GM23338 (cell line): ENCODE measurements around the gene LRIG3. TPM values are rescaled to one million over a fixed set of nuclear protein-coding genes. Genes with fewer than 3 reads are reported as not detected.

Experiments
- ATAC-seq: fragments of 200-7000 bp; cut with Tn5 transposase; 3 replicates; pipeline ENCODE4 v1.9.1; 2020
- DNase-seq: peaks from one replicate; pipeline ENCODE4 v3.0.0-alpha.2; 2015; ENCODE audit warnings: low spot score
- H2AFZ ChIP-seq: fragments of 200-600 bp; sonication (generic); 2 replicates; pipeline ENCODE4 v1.8.0; 2016; ENCODE audit warnings: antibody characterized with exemption, mild to moderate bottlenecking, moderate library complexity
- H3F3A ChIP-seq: fragments of 200-600 bp; sonication (generic); replicated peaks from 2 replicates; pipeline ENCODE4 v1.8.0; 2017; ENCODE audit warnings: antibody characterized with exemption, mixed run types, low read depth
- H3K27ac ChIP-seq: fragments of 200-600 bp; sonication (generic); 2 replicates; pipeline ENCODE4 v1.6.1; 2016; ENCODE audit warnings: low read depth
- H3K27me3 ChIP-seq: fragments of 200-600 bp; sonication (generic); 2 replicates; pipeline ENCODE4 v1.8.0; 2016; ENCODE audit warnings: mild to moderate bottlenecking, mixed run types, moderate library complexity; ENCODE audit not compliant: insufficient read depth
- H3K36me3 ChIP-seq: fragments of 200-600 bp; sonication (generic); 2 replicates; pipeline ENCODE4 v1.8.0; 2016; ENCODE audit warnings: mild to moderate bottlenecking; ENCODE audit not compliant: insufficient read depth
- H3K4me1 ChIP-seq: fragments of 200-600 bp; sonication (generic); 2 replicates; pipeline ENCODE4 v1.8.0; 2016; ENCODE audit warnings: mild to moderate bottlenecking, moderate library complexity; ENCODE audit not compliant: insufficient read depth
- H3K4me2 ChIP-seq: fragments of 200-600 bp; sonication (generic); 2 replicates; pipeline ENCODE4 v1.7.1; 2017; ENCODE audit warnings: mixed run types
- H3K4me3 ChIP-seq: fragments of 200-600 bp; sonication (generic); 2 replicates; pipeline ENCODE4 v1.6.1; 2016; ENCODE audit warnings: mixed run types
- H3K79me2 ChIP-seq: fragments of 200-600 bp; sonication (generic); replicated peaks from 2 replicates; pipeline ENCODE4 v1.8.0; 2017; ENCODE audit warnings: mild to moderate bottlenecking; ENCODE audit not compliant: insufficient read depth
- H3K9me2 ChIP-seq: fragments of 200-600 bp; sonication (generic); 2 replicates; pipeline ENCODE4 v1.8.0; 2017; ENCODE audit not compliant: insufficient read depth
- H4K20me1 ChIP-seq: fragments of 200-600 bp; sonication (generic); replicated peaks from 2 replicates; pipeline ENCODE4 v1.8.0; 2017; ENCODE audit warnings: mild to moderate bottlenecking; ENCODE audit not compliant: insufficient read depth
- H3K27ac Mint-ChIP-seq: 2 replicates; pipeline ENCODE4 v1.8.0; 2020; ENCODE audit warnings: inconsistent platforms, mild to moderate bottlenecking, moderate library complexity, mixed read lengths
- H3K27me3 Mint-ChIP-seq: 3 replicates; pipeline ENCODE4 v1.8.0; 2022; ENCODE audit warnings: low read depth, mild to moderate bottlenecking, moderate library complexity, mixed read lengths, inconsistent platforms; ENCODE audit not compliant: insufficient read depth, poor library complexity
- H3K36me3 Mint-ChIP-seq: 3 replicates; pipeline ENCODE4 v1.8.0; 2021; ENCODE audit warnings: low read depth, mild to moderate bottlenecking, inconsistent platforms, moderate library complexity, mixed read lengths
- H3K4me1 Mint-ChIP-seq: 3 replicates; pipeline ENCODE4 v1.8.0; 2020; ENCODE audit warnings: mild to moderate bottlenecking, inconsistent platforms, mixed read lengths
- H3K4me3 Mint-ChIP-seq: 3 replicates; pipeline ENCODE4 v1.8.0; 2021; ENCODE audit warnings: moderate library complexity, mild to moderate bottlenecking, inconsistent platforms, mixed read lengths
- H3K9me3 Mint-ChIP-seq: 3 replicates; pipeline ENCODE4 v1.8.0; 2020; ENCODE audit warnings: moderate library complexity, mild to moderate bottlenecking, inconsistent platforms, mixed read lengths
- CREB1 ChIP-seq: fragments of 250-450 bp; sonication (Bioruptor Pico); IDR thresholded peaks from 2 replicates; pipeline ENCODE4 v1.5.0; 2020; ENCODE audit warnings: low read depth, mild to moderate bottlenecking, moderate library complexity
- JUNB ChIP-seq: IDR thresholded peaks from one replicate; pipeline ENCODE4 v1.6.1; 2016; ENCODE audit warnings: antibody characterized with exemption; ENCODE audit not compliant: unreplicated experiment
- ZNF114 ChIP-seq: fragments of 250-450 bp; sonication (Bioruptor Pico); IDR thresholded peaks from 2 replicates; pipeline ENCODE4 v1.5.0; 2020; ENCODE audit warnings: mild to moderate bottlenecking, moderate library complexity
- polyA plus RNA-seq: library from polyadenylated mRNA; unstranded; fragments of >200 nt; fragmentation: Nextera tagmentation; extraction: Ambion mirVana; gene quantifications from 2 replicates; pipeline ENCODE4 v1.2.1, GENCODE V29; 2016
- total RNA-seq: library from RNA; depleted of rRNA; stranded (reverse); fragments of >200 nt; shearing (Covaris generic); gene quantifications from 2 replicates; pipeline ENCODE4 v1.2.3, GENCODE V29; 2014
- TF ChIP-seq, protein P1 (sequence below): fragments of 250-450 bp; sonication (Bioruptor Pico); IDR thresholded peaks from 2 replicates; pipeline ENCODE4 v1.5.0; 2020; ENCODE audit warnings: mild to moderate bottlenecking, moderate library complexity
- TF ChIP-seq, protein P2 (sequence below): IDR thresholded peaks from 2 replicates; pipeline ENCODE4 v1.6.1; 2016; ENCODE audit warnings: antibody characterized with exemption

LRIG3 gene
- total and polyA plus RNA-seq, 2 experiments from 2014 or later: 1.6 to 7.5 TPM

DNA sequence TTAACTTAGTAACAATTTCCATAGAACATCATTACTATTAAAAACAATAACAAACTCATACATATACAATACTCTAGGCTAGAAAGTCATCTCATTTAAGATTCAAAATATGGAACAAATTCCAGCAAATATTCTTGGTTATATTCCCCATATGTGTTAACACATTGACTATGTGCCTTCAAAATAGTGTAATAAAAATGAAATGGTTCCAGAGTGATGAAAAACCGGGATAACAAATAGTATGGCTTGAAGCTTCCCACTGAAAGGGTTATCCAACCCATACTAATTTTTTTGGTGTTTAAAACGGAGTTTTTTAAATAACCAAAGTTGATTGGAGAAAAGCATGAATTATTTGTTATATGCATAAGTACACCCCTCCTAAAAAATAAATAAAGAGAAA is 5.3 kb downstream of the LRIG3 start (continued):
- TF ChIP-seq, protein P1, sequence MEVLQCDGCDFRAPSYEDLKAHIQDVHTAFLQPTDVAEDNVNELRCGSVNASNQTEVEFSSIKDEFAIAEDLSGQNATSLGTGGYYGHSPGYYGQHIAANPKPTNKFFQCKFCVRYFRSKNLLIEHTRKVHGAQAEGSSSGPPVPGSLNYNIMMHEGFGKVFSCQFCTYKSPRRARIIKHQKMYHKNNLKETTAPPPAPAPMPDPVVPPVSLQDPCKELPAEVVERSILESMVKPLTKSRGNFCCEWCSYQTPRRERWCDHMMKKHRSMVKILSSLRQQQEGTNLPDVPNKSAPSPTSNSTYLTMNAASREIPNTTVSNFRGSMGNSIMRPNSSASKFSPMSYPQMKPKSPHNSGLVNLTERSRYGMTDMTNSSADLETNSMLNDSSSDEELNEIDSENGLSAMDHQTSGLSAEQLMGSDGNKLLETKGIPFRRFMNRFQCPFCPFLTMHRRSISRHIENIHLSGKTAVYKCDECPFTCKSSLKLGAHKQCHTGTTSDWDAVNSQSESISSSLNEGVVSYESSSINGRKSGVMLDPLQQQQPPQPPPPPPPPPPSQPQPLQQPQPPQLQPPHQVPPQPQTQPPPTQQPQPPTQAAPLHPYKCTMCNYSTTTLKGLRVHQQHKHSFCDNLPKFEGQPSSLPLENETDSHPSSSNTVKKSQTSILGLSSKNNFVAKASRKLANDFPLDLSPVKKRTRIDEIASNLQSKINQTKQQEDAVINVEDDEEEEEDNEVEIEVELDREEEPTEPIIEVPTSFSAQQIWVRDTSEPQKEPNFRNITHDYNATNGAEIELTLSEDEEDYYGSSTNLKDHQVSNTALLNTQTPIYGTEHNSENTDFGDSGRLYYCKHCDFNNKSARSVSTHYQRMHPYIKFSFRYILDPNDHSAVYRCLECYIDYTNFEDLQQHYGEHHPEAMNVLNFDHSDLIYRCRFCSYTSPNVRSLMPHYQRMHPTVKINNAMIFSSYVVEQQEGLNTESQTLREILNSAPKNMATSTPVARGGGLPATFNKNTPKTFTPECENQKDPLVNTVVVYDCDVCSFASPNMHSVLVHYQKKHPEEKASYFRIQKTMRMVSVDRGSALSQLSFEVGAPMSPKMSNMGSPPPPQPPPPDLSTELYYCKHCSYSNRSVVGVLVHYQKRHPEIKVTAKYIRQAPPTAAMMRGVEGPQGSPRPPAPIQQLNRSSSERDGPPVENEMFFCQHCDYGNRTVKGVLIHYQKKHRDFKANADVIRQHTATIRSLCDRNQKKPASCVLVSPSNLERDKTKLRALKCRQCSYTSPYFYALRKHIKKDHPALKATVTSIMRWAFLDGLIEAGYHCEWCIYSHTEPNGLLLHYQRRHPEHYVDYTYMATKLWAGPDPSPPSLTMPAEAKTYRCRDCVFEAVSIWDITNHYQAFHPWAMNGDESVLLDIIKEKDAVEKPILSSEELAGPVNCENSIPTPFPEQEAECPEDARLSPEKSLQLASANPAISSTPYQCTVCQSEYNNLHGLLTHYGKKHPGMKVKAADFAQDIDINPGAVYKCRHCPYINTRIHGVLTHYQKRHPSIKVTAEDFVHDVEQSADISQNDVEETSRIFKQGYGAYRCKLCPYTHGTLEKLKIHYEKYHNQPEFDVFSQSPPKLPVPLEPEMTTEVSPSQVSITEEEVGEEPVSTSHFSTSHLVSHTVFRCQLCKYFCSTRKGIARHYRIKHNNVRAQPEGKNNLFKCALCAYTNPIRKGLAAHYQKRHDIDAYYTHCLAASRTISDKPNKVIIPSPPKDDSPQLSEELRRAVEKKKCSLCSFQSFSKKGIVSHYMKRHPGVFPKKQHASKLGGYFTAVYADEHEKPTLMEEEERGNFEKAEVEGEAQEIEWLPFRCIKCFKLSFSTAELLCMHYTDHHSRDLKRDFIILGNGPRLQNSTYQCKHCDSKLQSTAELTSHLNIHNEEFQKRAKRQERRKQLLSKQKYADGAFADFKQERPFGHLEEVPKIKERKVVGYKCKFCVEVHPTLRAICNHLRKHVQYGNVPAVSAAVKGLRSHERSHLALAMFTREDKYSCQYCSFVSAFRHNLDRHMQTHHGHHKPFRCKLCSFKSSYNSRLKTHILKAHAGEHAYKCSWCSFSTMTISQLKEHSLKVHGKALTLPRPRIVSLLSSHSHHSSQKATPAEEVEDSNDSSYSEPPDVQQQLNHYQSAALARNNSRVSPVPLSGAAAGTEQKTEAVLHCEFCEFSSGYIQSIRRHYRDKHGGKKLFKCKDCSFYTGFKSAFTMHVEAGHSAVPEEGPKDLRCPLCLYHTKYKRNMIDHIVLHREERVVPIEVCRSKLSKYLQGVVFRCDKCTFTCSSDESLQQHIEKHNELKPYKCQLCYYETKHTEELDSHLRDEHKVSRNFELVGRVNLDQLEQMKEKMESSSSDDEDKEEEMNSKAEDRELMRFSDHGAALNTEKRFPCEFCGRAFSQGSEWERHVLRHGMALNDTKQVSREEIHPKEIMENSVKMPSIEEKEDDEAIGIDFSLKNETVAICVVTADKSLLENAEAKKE: no peak

GRCh38 chr12:58914457-58914856 is 5.8 kb downstream of the LRIG3 start:
- Histone ChIP-seq H3K27ac (no peak overlapping the region), H3K4me3 (no peak overlapping the region), H3K79me2 (peaks cover 7% of the 10 kb centered on the region), H3K36me3 (no peaks in the 10 kb centered on the region), H3F3A (no peaks in the 10 kb centered on the region), H3K4me2 (no peak overlapping the region), H3K27me3 (peaks cover 18% of the 10 kb centered on the region), H3K4me1 (peaks cover 39% of the 10 kb centered on the region), H3K9me2 (no peaks in the 10 kb centered on the region), H2AFZ (no peak overlapping the region), H4K20me1 (peaks cover 15% of the 10 kb centered on the region)
- DNase-seq (no peak), ATAC-seq (no peak)
- Mint-ChIP-seq H3K4me3 (no peak overlapping the region), H3K9me3 (no peaks in the 10 kb centered on the region), H3K27ac (no peak overlapping the region), H3K4me1 (peaks cover 38% of the 10 kb centered on the region), H3K27me3 (peaks cover 5% of the 10 kb centered on the region), H3K36me3 (peaks cover 17% of the 10 kb centered on the region; the same call in 2 of the 3 replicates)
- TF ChIP-seq, protein P2, sequence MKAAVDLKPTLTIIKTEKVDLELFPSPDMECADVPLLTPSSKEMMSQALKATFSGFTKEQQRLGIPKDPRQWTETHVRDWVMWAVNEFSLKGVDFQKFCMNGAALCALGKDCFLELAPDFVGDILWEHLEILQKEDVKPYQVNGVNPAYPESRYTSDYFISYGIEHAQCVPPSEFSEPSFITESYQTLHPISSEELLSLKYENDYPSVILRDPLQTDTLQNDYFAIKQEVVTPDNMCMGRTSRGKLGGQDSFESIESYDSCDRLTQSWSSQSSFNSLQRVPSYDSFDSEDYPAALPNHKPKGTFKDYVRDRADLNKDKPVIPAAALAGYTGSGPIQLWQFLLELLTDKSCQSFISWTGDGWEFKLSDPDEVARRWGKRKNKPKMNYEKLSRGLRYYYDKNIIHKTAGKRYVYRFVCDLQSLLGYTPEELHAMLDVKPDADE: no peak
- no peak for TF ChIP-seq CREB1 (CRISPR knock-in tag)
- TF ChIP-seq, protein P1: no peak
- TF ChIP-seq ZNF114 (CRISPR knock-in tag): no peak
- no peak for TF ChIP-seq JUNB
